ENCODE results near the gene DNAH12.
"Not testable (repeated sequence)": the region's sequence is repeated elsewhere in the genome, so short reads cannot be mapped to it uniquely, and the experiment has no call there.

The DNAH12 gene

GRCh38 chr3:57530071-57530608 is 14.0 kb downstream of the DNAH12 start:
- DNase-seq, result no peak

- no peak for DNase-seq
Observed at GRCh38 chr3:57518276-57518915, 25.7 kb downstream of the DNAH12 start.

- DNase-seq, result no peak
Observed at GRCh38 chr3:57512166-57512565, 32.0 kb downstream of the DNAH12 start.

GRCh38 chr3:57505901-57506300 is 38.2 kb downstream of the DNAH12 start:
- DNase-seq, result no peak

GRCh38 chr3:57500506-57500905 is 43.6 kb downstream of the DNAH12 start:
- no peak for DNase-seq

GRCh38 chr3:57497904-57498303 is 46.2 kb downstream of the DNAH12 start:
- no peak for DNase-seq

- DNase-seq, result no peak
Observed at GRCh38 chr3:57484563-57484962, 59.6 kb downstream of the DNAH12 start.

- DNase-seq, result not testable (repeated sequence)
Observed at GRCh38 chr3:57477193-57477592, 67.0 kb downstream of the DNAH12 start.

GRCh38 chr3:57464801-57465200 is 79.3 kb downstream of the DNAH12 start:
- no peak for DNase-seq

- no peak for DNase-seq
Observed at GRCh38 chr3:57464011-57464410, 80.1 kb downstream of the DNAH12 start.

GRCh38 chr3:57451150-57451846 is 92.8 kb downstream of the DNAH12 start:
- no peak for DNase-seq

GRCh38 chr3:57449276-57449847 is 94.8 kb downstream of the DNAH12 start:
- DNase-seq, result not testable (repeated sequence)

- DNase-seq, result not testable (repeated sequence)
Observed at GRCh38 chr3:57448489-57448888, 95.7 kb downstream of the DNAH12 start.

GRCh38 chr3:57446318-57446841 is 97.8 kb downstream of the DNAH12 start:
- DNase-seq, result no peak

GRCh38 chr3:57444469-57444868 is 99.7 kb downstream of the DNAH12 start:
- no peak for DNase-seq

GRCh38 chr3:57440144-57440543 is 104.0 kb downstream of the DNAH12 start:
- DNase-seq, result not testable (repeated sequence)

GRCh38 chr3:57438460-57438859 is 105.7 kb downstream of the DNAH12 start:
- not testable (repeated sequence) for DNase-seq

- no peak for DNase-seq
Observed at GRCh38 chr3:57436195-57436761, 107.9 kb downstream of the DNAH12 start.

- DNase-seq, result no peak
Observed at GRCh38 chr3:57434041-57434440, 110.1 kb downstream of the DNAH12 start.

- DNase-seq, result no peak
Observed at GRCh38 chr3:57423335-57423734, 120.8 kb downstream of the DNAH12 start.

GRCh38 chr3:57421336-57421735 is 122.8 kb downstream of the DNAH12 start:
- DNase-seq, result no peak

- DNase-seq, result no peak
Observed at GRCh38 chr3:57420001-57420400, 124.1 kb downstream of the DNAH12 start.

- no peak for DNase-seq
Observed at GRCh38 chr3:57411715-57412114, 132.4 kb downstream of the DNAH12 start.
